Astrocyte (in vitro differentiated cells and primary cell): Measurements from ENCODE around the gene MSMB.

Experiments
- EZH2 ChIP-seq: IDR thresholded peaks from 2 replicates; pipeline ENCODE4 v1.6.1; 2012; ENCODE audit warnings: mild to moderate bottlenecking, low read length, inconsistent platforms; ENCODE audit not compliant: insufficient read depth
- TF ChIP-seq, protein P1 (sequence below): IDR thresholded peaks from 2 replicates; pipeline ENCODE4 v1.5.1; 2011; ENCODE audit warnings: low read depth, mild to moderate bottlenecking, inconsistent platforms, low read length, moderate library complexity; ENCODE audit not compliant: insufficient read depth

GRCh38 chr10:46062723-46063428 is 16.8 kb upstream of the MSMB start:
- TF ChIP-seq, protein P1, sequence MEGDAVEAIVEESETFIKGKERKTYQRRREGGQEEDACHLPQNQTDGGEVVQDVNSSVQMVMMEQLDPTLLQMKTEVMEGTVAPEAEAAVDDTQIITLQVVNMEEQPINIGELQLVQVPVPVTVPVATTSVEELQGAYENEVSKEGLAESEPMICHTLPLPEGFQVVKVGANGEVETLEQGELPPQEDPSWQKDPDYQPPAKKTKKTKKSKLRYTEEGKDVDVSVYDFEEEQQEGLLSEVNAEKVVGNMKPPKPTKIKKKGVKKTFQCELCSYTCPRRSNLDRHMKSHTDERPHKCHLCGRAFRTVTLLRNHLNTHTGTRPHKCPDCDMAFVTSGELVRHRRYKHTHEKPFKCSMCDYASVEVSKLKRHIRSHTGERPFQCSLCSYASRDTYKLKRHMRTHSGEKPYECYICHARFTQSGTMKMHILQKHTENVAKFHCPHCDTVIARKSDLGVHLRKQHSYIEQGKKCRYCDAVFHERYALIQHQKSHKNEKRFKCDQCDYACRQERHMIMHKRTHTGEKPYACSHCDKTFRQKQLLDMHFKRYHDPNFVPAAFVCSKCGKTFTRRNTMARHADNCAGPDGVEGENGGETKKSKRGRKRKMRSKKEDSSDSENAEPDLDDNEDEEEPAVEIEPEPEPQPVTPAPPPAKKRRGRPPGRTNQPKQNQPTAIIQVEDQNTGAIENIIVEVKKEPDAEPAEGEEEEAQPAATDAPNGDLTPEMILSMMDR: no peak
- TF ChIP-seq EZH2: no peak
